ENCODE results near the gene DCTN4. TPM values are rescaled to one million over a fixed set of nuclear protein-coding genes. Genes with fewer than 3 reads are reported as not detected.
"Not testable (repeated sequence)": the region's sequence is repeated elsewhere in the genome, so short reads cannot be mapped to it uniquely, and the experiment has no call there.

DCTN4 gene
- total RNA-seq, 1 experiment from 2014 or later = 48.5 TPM

DNA sequence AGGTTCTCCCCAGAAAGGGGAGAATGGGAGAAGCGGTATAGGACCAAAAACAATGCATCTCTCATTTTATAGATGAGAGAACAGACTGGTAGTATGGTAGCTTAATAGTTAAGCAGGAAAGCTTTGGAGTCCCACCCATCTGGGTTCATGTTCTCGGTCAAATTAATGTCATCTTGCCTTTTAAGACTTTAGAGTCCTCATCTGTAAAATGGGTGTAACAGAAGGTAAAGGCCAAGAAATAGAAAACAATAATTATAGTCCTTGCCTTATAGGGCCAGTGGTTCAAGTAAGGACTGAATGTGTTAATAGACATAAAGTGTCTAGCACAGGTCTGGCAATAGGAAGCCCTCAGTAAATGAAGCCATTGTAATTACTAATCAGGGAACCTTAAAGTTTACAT lies 36.1 kb upstream of the DCTN4 start:
- TF ChIP-seq, protein P1, sequence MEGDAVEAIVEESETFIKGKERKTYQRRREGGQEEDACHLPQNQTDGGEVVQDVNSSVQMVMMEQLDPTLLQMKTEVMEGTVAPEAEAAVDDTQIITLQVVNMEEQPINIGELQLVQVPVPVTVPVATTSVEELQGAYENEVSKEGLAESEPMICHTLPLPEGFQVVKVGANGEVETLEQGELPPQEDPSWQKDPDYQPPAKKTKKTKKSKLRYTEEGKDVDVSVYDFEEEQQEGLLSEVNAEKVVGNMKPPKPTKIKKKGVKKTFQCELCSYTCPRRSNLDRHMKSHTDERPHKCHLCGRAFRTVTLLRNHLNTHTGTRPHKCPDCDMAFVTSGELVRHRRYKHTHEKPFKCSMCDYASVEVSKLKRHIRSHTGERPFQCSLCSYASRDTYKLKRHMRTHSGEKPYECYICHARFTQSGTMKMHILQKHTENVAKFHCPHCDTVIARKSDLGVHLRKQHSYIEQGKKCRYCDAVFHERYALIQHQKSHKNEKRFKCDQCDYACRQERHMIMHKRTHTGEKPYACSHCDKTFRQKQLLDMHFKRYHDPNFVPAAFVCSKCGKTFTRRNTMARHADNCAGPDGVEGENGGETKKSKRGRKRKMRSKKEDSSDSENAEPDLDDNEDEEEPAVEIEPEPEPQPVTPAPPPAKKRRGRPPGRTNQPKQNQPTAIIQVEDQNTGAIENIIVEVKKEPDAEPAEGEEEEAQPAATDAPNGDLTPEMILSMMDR (conservative IDR thresholded peaks at IDR 0.05) = no peak
- Histone ChIP-seq H3K79me1 (ENCODE audit: insufficient read depth, low read depth, low read length, poor library complexity, severe bottlenecking) (peaks cover 2% of the 10 kb centered on the region), H3K27ac (ENCODE audit: insufficient read length, low read depth, low read length) (no peak overlapping the region), H3K79me2 (ENCODE audit: insufficient read depth, low read length) (no peaks in the 10 kb centered on the region), H2BK12ac (ENCODE audit: insufficient read length, low read depth, low read length) (no peak overlapping the region), H2BK15ac (ENCODE audit: low read depth, low read length) (no peak overlapping the region), H2BK5ac (ENCODE audit: insufficient read length, low read length) (no peak overlapping the region), H2AK5ac (ENCODE audit: insufficient read length, low read length) (no peak overlapping the region), H2AFZ (ENCODE audit: low read length) (no peak overlapping the region), H4K91ac (ENCODE audit: insufficient read length, low read depth, low read length) (no peak overlapping the region), H3T11ph (ENCODE audit: low read length) (no peak overlapping the region), H3K9me3 (ENCODE audit: control insufficient read depth, low read depth, low read length) (no peaks in the 10 kb centered on the region), H4K5ac (ENCODE audit: insufficient read length, low read depth, low read length) (no peak overlapping the region), H3K56ac (ENCODE audit: insufficient read length, low read depth, low read length) (no peak overlapping the region), H4K8ac (replicated peaks; ENCODE audit: insufficient read length, low read depth, low read length) (no peak overlapping the region), H2BK20ac (ENCODE audit: low read depth, low read length, poor library complexity, severe bottlenecking) (no peak overlapping the region), H3K4ac (ENCODE audit: low read depth, low read length) (no peak overlapping the region), H3K23me2 (ENCODE audit: insufficient read length, low read depth, low read length, poor library complexity, severe bottlenecking) (no peaks in the 10 kb centered on the region), H3K4me2 (ENCODE audit: insufficient read depth, insufficient read length, low read length) (no peak overlapping the region), H3K23ac (ENCODE audit: insufficient read length, low read depth, low read length) (no peak overlapping the region), H3K18ac (ENCODE audit: insufficient read length, low read depth, low read length) (no peak overlapping the region), H3K27me3 (ENCODE audit: insufficient read depth, low read length) (no peaks in the 10 kb centered on the region), H3K14ac (ENCODE audit: insufficient read depth, low read length) (no peak overlapping the region), H3K4me1 (ENCODE audit: insufficient read depth, low read length) (no peaks in the 10 kb centered on the region; the same call in 1 of the 2 replicates), H2BK120ac (ENCODE audit: low read depth, low read length, poor library complexity, severe bottlenecking) (no peak overlapping the region), H3K9ac (ENCODE audit: extremely low read depth, insufficient read length, low read length) (no peak overlapping the region), H4K20me1 (ENCODE audit: control insufficient read depth, insufficient read depth, insufficient read length) (no peaks in the 10 kb centered on the region)
- Mint-ChIP-seq H3K27me3 (ENCODE audit: low read depth) (no peaks in the 10 kb centered on the region), H3K4me1 (peaks cover 28 to 33% of the 10 kb centered on the region in 2 experiments), H3K27ac (no peak overlapping the region), H3K36me3 (ENCODE audit: insufficient read depth in 1 of 3, low read depth in 3 of 3) (peaks cover 21 to 32% (median 27%) of the 10 kb centered on the region in 3 experiments; a peak in 6 of 7 replicates), H3K9me3 (no peaks in the 10 kb centered on the region), H3K4me3 (no peak overlapping the region)
- no peak for DNase-seq
- WGBS (ENCODE audit: extremely low coverage, insufficient read length, low lambda C conversion rate) = no CpG with 5 or more reads among the region's 2 CpGs

GRCh38 chr5:150793423-150793888 lies 34.6 kb upstream of the DCTN4 start:
- not testable (repeated sequence) for H2AFZ ChIP-seq (ENCODE audit: low read length); H3K4me3 Mint-ChIP-seq; H3K14ac ChIP-seq (ENCODE audit: insufficient read depth, low read length); H3K4me2 ChIP-seq (ENCODE audit: insufficient read depth, insufficient read length, low read length); H3K18ac ChIP-seq (ENCODE audit: insufficient read length, low read depth, low read length); H3K27me3 ChIP-seq (ENCODE audit: insufficient read depth, low read length); H2AK5ac ChIP-seq (ENCODE audit: insufficient read length, low read length); H3K4me1 ChIP-seq (ENCODE audit: insufficient read depth, low read length); H3K4ac ChIP-seq (ENCODE audit: low read depth, low read length); H3K9ac ChIP-seq (ENCODE audit: extremely low read depth, insufficient read length, low read length); H3K27me3 Mint-ChIP-seq (ENCODE audit: low read depth); H4K91ac ChIP-seq (ENCODE audit: insufficient read length, low read depth, low read length); H2BK15ac ChIP-seq (ENCODE audit: low read depth, low read length); H2BK12ac ChIP-seq (ENCODE audit: insufficient read length, low read depth, low read length); H3K56ac ChIP-seq (ENCODE audit: insufficient read length, low read depth, low read length); H4K8ac ChIP-seq (replicated peaks; ENCODE audit: insufficient read length, low read depth, low read length); H3K9me3 ChIP-seq (ENCODE audit: control insufficient read depth, low read depth, low read length); H3K27ac ChIP-seq (ENCODE audit: insufficient read length, low read depth, low read length); H2BK5ac ChIP-seq (ENCODE audit: insufficient read length, low read length); H3K79me2 ChIP-seq (ENCODE audit: insufficient read depth, low read length); H2BK20ac ChIP-seq (ENCODE audit: low read depth, low read length, poor library complexity, severe bottlenecking); H3T11ph ChIP-seq (ENCODE audit: low read length); H2BK120ac ChIP-seq (ENCODE audit: low read depth, low read length, poor library complexity, severe bottlenecking); DNase-seq; H3K79me1 ChIP-seq (ENCODE audit: insufficient read depth, low read depth, low read length, poor library complexity, severe bottlenecking); H3K27ac Mint-ChIP-seq; H4K5ac ChIP-seq (ENCODE audit: insufficient read length, low read depth, low read length); H4K20me1 ChIP-seq (ENCODE audit: control insufficient read depth, insufficient read depth, insufficient read length); H3K23me2 ChIP-seq (ENCODE audit: insufficient read length, low read depth, low read length, poor library complexity, severe bottlenecking); H3K9me3 Mint-ChIP-seq; H3K23ac ChIP-seq (ENCODE audit: insufficient read length, low read depth, low read length)
- Mint-ChIP-seq H3K36me3 (ENCODE audit: insufficient read depth in 1 of 3, low read depth in 3 of 3) (peaks cover 21 to 32% (median 27%) of the 10 kb centered on the region in 3 experiments; a peak in 6 of 7 replicates), H3K4me1 (peaks cover 42 to 48% of the 10 kb centered on the region in 2 experiments)
- no CpG with 5 or more reads among the region's 2 CpGs for WGBS (ENCODE audit: extremely low coverage, insufficient read length, low lambda C conversion rate)

Data from H9 (cell line).